HEK293T (cell line): ENCODE measurements around the gene BACH1.

Experiments used
- BHLHE40 ChIP-seq: fragments of 450-650 bp; IDR thresholded peaks from 2 replicates; pipeline ENCODE4 v1.6.1; 2016; ENCODE audit warnings: mild to moderate bottlenecking, moderate library complexity, borderline replicate concordance
- CTBP1 ChIP-seq: fragments of 450-650 bp; IDR thresholded peaks from 2 replicates; pipeline ENCODE4 v1.6.1; 2016; ENCODE audit warnings: borderline replicate concordance
- ELF4 ChIP-seq: fragments of 450-650 bp; IDR thresholded peaks from 2 replicates; pipeline ENCODE4 v1.6.1; 2017; ENCODE audit warnings: antibody characterized with exemption
- FOXK2 ChIP-seq: fragments of 450-650 bp; IDR thresholded peaks from 2 replicates; pipeline ENCODE4 v1.6.1; 2016; ENCODE audit warnings: mild to moderate bottlenecking
- FOXM1 ChIP-seq: fragments of 450-650 bp; IDR thresholded peaks from 2 replicates; pipeline ENCODE4 v1.6.1; 2017; ENCODE audit warnings: mild to moderate bottlenecking, borderline replicate concordance
- HDGF ChIP-seq: fragments of 450-650 bp; IDR thresholded peaks from 2 replicates; pipeline ENCODE4 v1.6.1; 2017; ENCODE audit warnings: antibody characterized with exemption, borderline replicate concordance
- L3MBTL2 ChIP-seq: fragments of 450-650 bp; conservative IDR thresholded peaks from 2 replicates; pipeline ENCODE4 v1.6.1; 2016; ENCODE audit warnings: mild to moderate bottlenecking
- LEF1 ChIP-seq: fragments of 450-650 bp; IDR thresholded peaks from 2 replicates; pipeline ENCODE4 v1.6.1; 2017; ENCODE audit warnings: mild to moderate bottlenecking, borderline replicate concordance
- NFRKB ChIP-seq: fragments of 450-650 bp; IDR thresholded peaks from 2 replicates; pipeline ENCODE4 v1.6.1; 2016; ENCODE audit warnings: mild to moderate bottlenecking, moderate library complexity
- PKNOX1 ChIP-seq: fragments of 450-650 bp; IDR thresholded peaks from 2 replicates; pipeline ENCODE4 v1.6.1; 2016
- SP1 ChIP-seq: fragments of 450-650 bp; IDR thresholded peaks from 2 replicates; pipeline ENCODE4 v1.6.1; 2017
- SUZ12 ChIP-seq: fragments of 450-650 bp; IDR thresholded peaks from 2 replicates; pipeline ENCODE4 v1.6.1; 2016; ENCODE audit warnings: mild to moderate bottlenecking
- TARDBP ChIP-seq: fragments of 450-650 bp; IDR thresholded peaks from 2 replicates; pipeline ENCODE4 v1.6.1; 2016
- ZNF384 ChIP-seq: fragments of 450-650 bp; IDR thresholded peaks from 2 replicates; pipeline ENCODE4 v1.6.1; 2016

GRCh38 chr21:29264721-29265120 lies 34.0 kb upstream of the BACH1 start:
- no peak for TF ChIP-seq SUZ12
- no peak for TF ChIP-seq ZNF384
- TF ChIP-seq LEF1: no peak
- no peak for TF ChIP-seq BHLHE40
- TF ChIP-seq L3MBTL2: no peak
- no peak for TF ChIP-seq ELF4
- TF ChIP-seq SP1: no peak
- no peak for TF ChIP-seq FOXM1
- no peak for TF ChIP-seq NFRKB
- TF ChIP-seq CTBP1: no peak
- no peak for TF ChIP-seq TARDBP
- no peak for TF ChIP-seq PKNOX1
- TF ChIP-seq HDGF: no peak
- no peak for TF ChIP-seq FOXK2
